ENCODE measurements around the gene CNOT3.
"Not testable (repeated sequence)": the region's sequence is repeated elsewhere in the genome, so short reads cannot be mapped to it uniquely, and the experiment has no call there.

CNOT3 gene

GRCh38 chr19:54137699-54138488, at the start of gene CNOT3:
TSS of gene CNOT3 (plus strand) at chr19:54137762. CDS start at chr19:54142979, 5,217 bp downstream.
- no peak for DNase-seq

GRCh38 chr19:54094426-54095000, 43.0 kb upstream of the CNOT3 start:
- no peak for DNase-seq

GRCh38 chr19:54095136-54095858, 42.3 kb upstream of the CNOT3 start:
- DNase-seq, result no peak

- peak; percentile 21 to 44 for DNase-seq
Observed at GRCh38 chr19:54095859-54096616, 41.5 kb upstream of the CNOT3 start.

- DNase-seq, result no peak
Observed at GRCh38 chr19:54096617-54097106, 40.9 kb upstream of the CNOT3 start.

- no peak for DNase-seq
Observed at GRCh38 chr19:54099190-54099902, 38.2 kb upstream of the CNOT3 start.

GRCh38 chr19:54099903-54100255, 37.7 kb upstream of the CNOT3 start:
- DNase-seq, result not testable (repeated sequence)

- no peak for DNase-seq
Observed at GRCh38 chr19:54100561-54100960, 37.0 kb upstream of the CNOT3 start, which contains the start of gene OSCAR. TSS of gene OSCAR (minus strand) at chr19:54100803. CDS start at chr19:54100792, 11 bp downstream.

- DNase-seq, result peak; percentile 99 to 100
Observed at GRCh38 chr19:54102421-54103169, 35.0 kb upstream of the CNOT3 start, which contains the start of gene NDUFA3. TSS of gene NDUFA3 (plus strand) at chr19:54102855. CDS start at chr19:54102879, 24 bp downstream.

GRCh38 chr19:54104998-54105715, 32.4 kb upstream of the CNOT3 start:
- DNase-seq, result no peak

- DNase-seq, result no peak
Observed at GRCh38 chr19:54105796-54106195, 31.8 kb upstream of the CNOT3 start.

- DNase-seq, result no peak
Observed at GRCh38 chr19:54106716-54107115, 30.8 kb upstream of the CNOT3 start.

GRCh38 chr19:54107876-54108490, 29.6 kb upstream of the CNOT3 start:
- DNase-seq, result no peak

GRCh38 chr19:54108496-54108895, 29.1 kb upstream of the CNOT3 start:
- DNase-seq, result no peak

GRCh38 chr19:54109651-54110050, 27.9 kb upstream of the CNOT3 start:
- DNase-seq, result no peak

GRCh38 chr19:54114340-54115108, 23.0 kb upstream of the CNOT3 start:
- peak in 1 of 2 experiments; percentile 12 for DNase-seq

GRCh38 chr19:54115109-54116063, 22.2 kb upstream of the CNOT3 start, which contains the start of the genes PRPF31 and TFPT:
TSS of gene PRPF31 (plus strand) at chr19:54115754. CDS start at chr19:54118279, 2,525 bp downstream.
TSS of gene TFPT (minus strand) at chr19:54115657. CDS start at chr19:54115269, 388 bp downstream.
- DNase-seq, result peak; percentile 96 to 99

GRCh38 chr19:54121259-54121658, 16.3 kb upstream of the CNOT3 start:
- no peak for DNase-seq
